Measurements from ENCODE around the gene CALML5.

CALML5 gene

GRCh38 chr10:5499493-5500140, at the start of gene CALML5:
Gene CALML5, minus strand, starts transcription at chr10:5499570. Its CDS starts 132 bp downstream, at chr10:5499438.
- no peak for DNase-seq

GRCh38 chr10:5547931-5548660, 48.7 kb upstream of the CALML5 start:
- DNase-seq, result no peak

DNA sequence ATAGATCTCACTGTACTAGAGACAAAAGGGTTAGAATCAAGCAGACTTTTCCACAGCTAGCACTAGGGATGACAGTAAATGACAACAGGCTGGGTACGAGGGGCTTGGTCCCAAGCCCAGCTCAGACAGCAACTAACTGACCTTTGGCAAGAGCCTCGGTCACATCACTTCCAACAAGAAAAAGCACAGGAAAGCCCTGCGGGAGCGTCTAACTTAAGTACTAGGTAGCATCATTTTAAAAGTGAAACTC, 48.2 kb upstream of the CALML5 start:
- no peak for DNase-seq

GRCh38 chr10:5546891-5547680, 47.7 kb upstream of the CALML5 start:
- DNase-seq, result peak; percentile 20

GRCh38 chr10:5545778-5546710, 46.7 kb upstream of the CALML5 start:
- peak; percentile 66 for DNase-seq

- no peak for DNase-seq
Measured at GRCh38 chr10:5545426-5545777, 46.0 kb upstream of the CALML5 start.

DNA sequence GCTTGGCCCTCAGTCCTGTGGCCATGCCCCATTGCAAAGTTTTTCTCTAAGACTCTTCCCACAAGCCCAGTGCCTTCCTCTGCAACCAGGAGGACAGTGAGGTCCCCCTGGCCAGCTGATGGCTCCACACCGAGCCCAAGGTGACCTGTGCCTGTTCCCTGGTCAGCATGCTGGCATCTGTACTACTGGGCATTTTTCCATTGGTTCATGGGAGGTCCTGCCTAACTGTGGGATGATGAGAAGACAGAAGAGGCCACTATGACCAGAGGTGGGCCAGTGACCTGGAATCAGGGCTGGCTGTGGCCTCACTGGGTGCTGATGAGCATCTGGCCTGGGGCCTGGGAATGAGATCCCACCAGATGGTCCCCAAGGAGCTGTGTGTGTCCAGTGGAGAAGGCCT, 45.6 kb upstream of the CALML5 start:
- DNase-seq, result no peak

GRCh38 chr10:5544216-5544805, 44.9 kb upstream of the CALML5 start:
- no peak for DNase-seq

- DNase-seq, result peak; percentile 34
Measured at GRCh38 chr10:5543623-5544022, 44.3 kb upstream of the CALML5 start.

GRCh38 chr10:5542100-5542499, 42.7 kb upstream of the CALML5 start:
- DNase-seq, result no peak

DNA sequence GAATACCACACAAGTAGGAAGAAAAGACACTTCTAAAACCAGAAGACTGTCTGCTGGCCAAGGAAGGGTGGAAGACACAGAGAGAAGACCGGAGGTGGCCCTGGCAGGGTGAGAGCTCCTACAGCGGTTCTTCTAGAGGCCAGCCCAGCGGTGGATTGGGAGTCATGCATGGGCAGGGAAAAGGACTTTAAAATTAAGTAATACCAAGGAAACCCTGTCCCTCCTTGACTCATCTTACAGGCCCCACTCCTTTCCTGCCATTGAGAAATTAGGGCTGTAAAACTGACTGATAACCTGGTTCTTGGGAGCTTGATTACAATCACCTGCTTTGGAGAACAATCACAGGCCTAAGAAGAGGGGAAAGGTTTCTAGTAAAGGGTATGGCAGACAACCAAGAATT, 41.5 kb upstream of the CALML5 start:
- DNase-seq, result no peak

DNA sequence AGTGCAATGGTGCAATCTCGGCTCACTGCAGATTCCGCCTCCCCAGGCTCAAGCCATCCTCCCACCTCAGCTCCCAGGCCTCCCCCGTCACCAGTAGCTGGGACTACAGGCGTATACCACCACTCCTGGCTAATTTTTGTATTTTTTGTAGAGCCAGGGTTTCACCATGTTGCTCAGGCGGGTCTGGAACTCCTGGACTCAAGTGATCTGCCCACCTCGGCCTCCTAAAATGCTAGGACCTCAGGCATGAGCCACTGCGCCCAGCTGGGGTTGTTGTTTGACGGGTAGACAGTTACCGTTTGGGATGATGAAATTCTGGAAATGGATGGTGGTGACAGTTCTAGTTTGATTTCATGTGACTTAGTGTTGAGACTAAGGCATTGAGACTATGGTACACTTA, 40.7 kb upstream of the CALML5 start:
- no peak for DNase-seq

DNA sequence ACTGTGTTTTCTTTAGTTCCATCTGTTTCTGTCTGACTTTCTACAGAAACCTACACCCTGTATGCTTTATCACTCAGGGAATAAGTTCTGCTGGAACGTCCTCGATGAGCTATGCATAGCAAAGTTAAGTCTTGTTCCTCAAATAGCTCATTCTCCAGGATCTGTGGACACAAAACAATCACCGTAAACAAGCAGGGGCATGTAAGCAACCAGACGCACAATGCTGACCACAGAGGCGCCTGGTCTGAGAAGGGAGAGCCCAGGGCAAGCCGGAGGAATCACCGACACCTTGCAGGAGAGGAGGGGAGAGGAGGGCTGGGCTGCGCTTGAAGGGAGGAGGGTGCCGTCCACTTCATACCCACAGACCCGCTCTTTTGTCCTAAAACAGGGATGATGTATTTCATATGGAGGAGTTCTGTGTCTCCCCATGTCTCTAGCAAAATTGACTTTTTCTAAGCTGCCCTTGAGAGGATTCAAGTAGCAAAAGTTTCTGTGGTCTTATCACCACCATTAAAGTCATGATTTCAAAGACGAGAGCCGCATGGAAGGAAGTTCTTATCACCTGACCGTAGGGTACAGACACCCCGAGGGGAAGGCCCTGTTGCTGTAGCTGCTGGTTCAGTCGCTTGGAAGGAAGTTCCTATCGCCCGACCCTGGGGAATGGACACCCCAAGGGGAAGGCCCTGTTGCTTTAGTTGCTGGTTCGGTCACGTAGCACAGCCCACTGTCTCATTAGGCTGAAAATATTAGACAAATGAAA, 39.7 kb upstream of the CALML5 start:
- DNase-seq, result no peak

GRCh38 chr10:5538446-5538845, 39.1 kb upstream of the CALML5 start:
- DNase-seq, result peak; percentile 54

GRCh38 chr10:5537684-5538083, 38.3 kb upstream of the CALML5 start:
- DNase-seq, result no peak

- DNase-seq, result no peak
Measured at GRCh38 chr10:5536486-5537081, 37.2 kb upstream of the CALML5 start.

DNA sequence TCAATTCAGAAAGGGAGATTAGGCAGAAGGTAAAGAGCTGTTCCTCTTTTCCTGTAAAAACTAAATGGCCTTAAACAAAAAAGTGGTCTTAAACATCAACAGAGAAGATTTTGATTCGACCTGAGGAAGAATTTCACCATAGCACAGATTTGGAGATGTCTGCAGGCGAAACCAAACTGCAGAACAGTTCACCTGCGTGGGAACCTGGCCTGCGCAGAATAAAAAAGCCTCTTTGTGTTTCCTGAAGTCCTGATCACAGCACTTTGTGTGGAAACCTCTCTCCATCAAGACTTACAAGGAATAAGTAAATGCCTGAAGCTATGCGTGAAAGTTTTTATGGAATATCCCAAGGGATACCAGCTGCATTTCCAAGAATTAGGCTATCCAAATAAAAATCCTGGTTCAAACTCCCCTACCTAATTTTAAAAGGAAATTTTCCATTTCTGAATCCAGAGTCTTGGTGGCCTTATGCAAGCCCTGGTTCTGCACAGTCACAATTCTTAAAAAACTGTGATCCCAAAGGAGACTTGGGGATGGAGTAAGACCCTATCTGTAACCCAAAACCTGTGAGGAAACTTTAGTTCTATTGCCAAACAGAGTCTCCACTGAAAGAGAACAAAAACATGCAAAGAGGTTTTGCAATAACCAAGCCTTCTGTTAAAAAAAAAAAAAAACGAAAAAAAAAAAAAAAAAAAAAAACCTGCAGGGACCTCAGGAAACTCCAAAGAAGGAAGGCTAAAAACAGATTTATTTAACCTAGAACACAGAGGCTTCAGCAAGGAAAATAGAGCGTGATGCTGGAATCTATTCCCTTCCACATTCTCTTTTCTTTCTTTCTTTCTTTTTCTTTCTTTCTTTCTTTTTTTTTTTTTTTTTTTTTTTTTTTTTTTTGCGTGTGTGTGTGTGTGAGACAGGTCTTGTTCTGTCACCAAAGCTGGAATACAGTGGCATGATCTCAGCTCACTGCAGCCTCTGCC, 35.8 kb upstream of the CALML5 start:
- DNase-seq, result peak; percentile 79

DNA sequence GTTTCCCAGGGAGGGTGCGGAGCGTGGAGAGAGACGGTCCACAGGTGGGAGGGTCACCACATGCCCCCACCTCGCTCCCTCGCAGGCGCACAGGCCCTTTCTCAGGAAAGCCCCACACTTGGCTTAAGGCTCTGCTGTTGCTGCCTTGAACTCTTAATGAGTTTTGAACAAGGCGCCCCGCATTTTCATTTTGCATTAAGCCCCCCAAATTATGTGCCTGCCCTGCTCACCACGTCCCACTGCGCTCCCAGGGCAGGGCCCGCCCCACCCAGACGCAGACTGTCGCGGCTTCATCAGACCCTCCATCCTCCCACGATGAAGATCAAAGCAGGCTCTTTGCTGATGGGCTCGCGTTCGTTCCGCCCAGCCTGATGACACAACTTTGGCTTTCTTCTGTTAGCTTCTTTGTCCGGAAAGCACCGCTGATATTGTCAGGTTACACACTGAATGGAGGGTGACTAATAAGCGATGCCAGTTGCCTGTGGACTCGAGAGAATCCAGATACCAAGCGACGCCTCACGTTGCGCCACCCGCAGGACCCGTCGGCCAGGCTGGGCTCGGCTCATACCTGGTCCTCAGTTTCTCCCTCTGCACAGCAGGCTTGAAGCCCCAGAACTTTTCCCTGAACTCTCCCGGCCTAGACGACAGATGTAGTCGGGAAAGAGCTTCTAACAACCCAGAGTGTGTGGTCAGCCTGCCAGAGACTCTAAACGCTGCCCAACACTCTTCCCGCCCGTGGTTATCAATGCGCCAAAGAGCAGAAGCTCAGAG, 34.9 kb upstream of the CALML5 start:
- no peak for DNase-seq

DNA sequence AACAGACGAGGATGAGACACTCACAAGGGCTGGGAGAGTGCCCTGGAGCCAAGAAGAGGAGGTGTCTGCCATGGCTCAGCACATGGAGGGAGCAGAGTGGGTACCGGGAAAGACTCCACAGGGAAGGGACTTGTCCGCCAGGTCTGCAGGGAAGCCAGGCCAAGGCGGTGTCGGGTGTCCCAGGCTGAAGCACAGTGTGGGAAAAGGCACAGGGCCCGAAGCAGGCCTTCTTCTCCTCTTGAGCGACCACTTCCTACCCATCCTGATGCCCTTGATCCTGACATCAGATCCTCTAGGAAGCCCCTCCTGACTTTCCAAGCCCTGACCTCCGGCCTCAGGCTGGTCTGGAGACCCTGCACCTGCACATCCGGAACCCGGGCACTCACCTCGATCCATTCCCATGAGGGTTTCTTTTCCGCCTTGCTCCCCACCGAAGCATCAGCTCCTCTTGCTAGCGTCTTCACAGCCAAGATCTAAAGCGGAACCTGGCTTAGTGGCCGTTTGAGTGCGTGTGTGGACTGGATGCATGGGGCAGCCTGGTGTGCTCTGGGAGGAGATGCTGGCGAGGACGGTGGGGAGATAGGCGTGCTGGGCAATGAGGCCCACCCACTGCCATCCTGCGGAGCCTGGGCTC, 33.8 kb upstream of the CALML5 start:
- DNase-seq, result no peak

Measured in fibroblast of skin of right quadriceps (primary cell).